GM12891 (cell line): Measurements from ENCODE around the gene GAREM1.

Experiments used
- PAX5 ChIP-seq: IDR thresholded peaks from 2 replicates; pipeline ENCODE4 v1.6.1; 2011; ENCODE audit warnings: low read length, moderate library complexity, mild to moderate bottlenecking; ENCODE audit not compliant: insufficient read depth, severe bottlenecking
- POLR2A ChIP-seq: IDR thresholded peaks from 2 replicates; pipeline ENCODE4 v1.6.1; 2011; ENCODE audit warnings: low read depth, low read length, control low read depth
- POLR2AphosphoS5 ChIP-seq: IDR thresholded peaks from 2 replicates; pipeline ENCODE4 v1.6.1; 2011; ENCODE audit warnings: low read depth, low read length, control low read depth
- POU2F2 ChIP-seq: IDR thresholded peaks from 2 replicates; pipeline ENCODE4 v1.6.1; 2011; ENCODE audit warnings: low read depth, mild to moderate bottlenecking, control low read depth, low read length, moderate library complexity
- SPI1 ChIP-seq: IDR thresholded peaks from 2 replicates; pipeline ENCODE4 v1.6.1; 2011; ENCODE audit warnings: low read depth, low read length, control low read depth
- TAF1 ChIP-seq: IDR thresholded peaks from 2 replicates; pipeline ENCODE4 v1.6.1; 2011; ENCODE audit warnings: low read depth, low read length, control low read depth

DNA sequence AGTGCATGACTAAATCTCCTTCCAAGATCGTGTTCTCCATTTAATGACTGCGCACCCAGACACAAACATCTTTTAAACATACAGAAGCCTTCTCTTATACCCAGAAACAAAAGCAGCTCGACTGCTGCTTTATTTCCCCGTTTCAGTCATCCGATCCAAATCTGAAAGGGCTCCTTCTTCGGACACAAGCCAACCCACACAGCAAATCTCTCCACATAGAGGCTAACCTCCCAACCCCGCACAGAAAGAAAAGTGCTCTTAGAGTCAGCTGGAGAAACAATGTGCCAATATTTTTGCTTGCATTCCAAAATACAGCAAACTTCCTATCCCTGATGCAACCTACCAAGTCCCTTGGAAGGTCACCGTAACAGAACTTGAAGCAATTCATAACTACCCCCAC lies 29.1 kb downstream of the GAREM1 start:
- TF ChIP-seq PAX5 (no peak), POLR2AphosphoS5 (no peak), TAF1 (no peak), POLR2A (no peak), POU2F2 (no peak), SPI1 (no peak)
